GM21529 (cell line): ENCODE results near the gene RAI1.

ENCODE experiments used
- ATAC-seq: cut with Tn5 transposase; IDR thresholded peaks from one replicate; pipeline ENCODE4 v1.9.1; 2021; ENCODE audit not compliant: unreplicated experiment

The RAI1 gene

DNA sequence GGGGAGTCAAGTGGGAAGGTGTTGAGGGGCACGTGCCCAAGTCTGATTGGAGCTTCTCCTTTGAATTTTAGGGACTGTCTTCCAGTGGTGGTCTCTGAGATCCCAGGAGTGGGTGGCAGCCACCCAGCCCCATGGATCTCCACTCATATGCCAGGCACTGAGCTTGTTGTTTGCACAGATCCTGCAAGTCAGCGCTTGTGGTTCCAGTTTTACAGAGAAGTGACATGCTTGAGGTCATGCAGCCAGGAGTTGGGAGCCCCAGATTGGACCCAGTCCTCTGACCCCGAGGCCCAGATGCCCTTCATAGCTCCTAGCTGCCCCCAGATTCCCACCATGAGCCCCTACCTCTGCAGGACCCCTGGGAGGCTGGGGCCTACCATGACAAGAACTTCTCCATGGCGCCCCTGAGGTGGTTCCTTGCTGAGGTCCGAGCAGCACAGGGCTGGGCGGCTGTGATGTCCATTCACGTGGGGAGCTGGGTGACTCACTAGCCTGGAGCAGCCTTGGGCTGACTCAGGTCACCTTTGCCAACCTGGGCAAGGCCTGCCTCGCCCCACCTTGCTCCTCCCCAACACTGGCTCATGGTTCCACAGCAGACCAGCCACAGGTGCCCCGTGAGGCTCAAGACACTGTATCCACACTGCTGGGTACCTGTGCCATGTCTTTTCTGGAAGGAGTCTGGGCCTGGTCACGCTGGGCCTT lies 47.4 kb downstream of the RAI1 start:
- ATAC-seq: no peak

DNA sequence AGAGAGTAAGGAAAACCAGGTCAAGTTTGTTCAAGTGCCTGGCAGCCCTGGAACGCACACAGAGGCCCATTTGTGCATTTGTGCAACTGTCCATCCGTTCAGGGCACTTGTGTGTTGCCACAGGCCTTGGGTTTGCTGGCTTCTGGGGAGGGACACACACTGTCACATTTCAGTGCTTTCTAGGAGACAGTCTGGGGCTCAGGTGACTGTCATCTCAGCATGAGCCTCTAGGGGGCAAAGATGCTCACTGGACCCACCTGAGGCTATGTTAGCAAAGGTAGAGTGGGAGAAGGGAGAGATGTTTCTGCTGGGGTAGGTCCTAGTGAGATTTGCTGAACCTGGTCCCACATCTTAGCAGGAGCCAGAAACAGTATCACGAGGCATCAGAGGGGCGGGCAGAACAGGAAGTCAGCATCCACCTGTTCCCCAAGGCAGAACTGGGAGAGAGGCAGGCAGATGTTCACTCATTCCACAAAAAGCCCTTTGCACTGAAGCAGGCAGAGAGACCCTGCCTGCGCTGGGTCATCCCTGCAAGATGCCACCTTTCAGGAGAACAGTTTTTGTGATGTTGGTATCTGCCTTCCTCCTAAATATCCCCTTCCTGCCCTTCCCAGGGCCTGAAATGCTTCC lies 48.5 kb downstream of the RAI1 start:
- ATAC-seq: peak; percentile 53

- ATAC-seq: no peak
Observed at GRCh38 chr17:17730250-17730935, 49.1 kb downstream of the RAI1 start.

- ATAC-seq: no peak
Observed at GRCh38 chr17:17732444-17732843, 51.2 kb downstream of the RAI1 start.

DNA sequence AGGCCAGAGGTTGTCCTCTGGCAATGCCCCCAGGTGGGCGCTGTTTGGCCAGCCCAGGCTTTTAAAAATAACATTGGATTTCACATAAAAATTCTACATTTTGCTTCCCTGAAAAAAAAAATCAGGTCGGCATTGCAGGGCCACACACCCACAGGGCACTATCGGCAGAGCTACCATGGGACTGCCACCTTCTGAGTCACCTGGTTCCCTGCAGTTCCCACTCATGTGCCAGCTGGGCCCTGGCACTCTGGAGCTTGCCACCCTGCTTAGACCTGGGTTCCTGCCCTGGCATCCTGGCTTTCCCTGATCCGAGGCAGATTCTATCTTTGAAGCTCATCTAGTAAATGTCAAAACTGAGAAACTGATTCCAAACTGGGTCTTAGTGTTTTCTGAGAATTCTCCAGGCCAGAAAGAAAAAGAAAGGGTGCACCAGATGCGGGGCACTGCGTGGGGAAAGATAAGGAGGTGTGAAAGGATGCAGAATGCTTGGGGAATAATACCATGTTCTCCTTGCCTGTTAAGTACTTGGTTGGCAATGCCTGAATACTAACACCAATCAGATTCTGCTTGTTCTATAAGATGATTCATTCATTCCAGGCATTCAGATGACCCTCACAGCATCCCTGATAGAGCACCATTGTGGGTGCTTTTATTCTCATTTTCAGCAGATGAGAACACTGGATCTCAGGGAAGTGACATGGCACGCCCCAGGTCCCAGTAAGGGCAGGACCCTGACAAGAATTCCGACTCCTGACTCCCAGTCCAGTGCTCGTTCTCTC lies 51.8 kb downstream of the RAI1 start:
- no peak for ATAC-seq

DNA sequence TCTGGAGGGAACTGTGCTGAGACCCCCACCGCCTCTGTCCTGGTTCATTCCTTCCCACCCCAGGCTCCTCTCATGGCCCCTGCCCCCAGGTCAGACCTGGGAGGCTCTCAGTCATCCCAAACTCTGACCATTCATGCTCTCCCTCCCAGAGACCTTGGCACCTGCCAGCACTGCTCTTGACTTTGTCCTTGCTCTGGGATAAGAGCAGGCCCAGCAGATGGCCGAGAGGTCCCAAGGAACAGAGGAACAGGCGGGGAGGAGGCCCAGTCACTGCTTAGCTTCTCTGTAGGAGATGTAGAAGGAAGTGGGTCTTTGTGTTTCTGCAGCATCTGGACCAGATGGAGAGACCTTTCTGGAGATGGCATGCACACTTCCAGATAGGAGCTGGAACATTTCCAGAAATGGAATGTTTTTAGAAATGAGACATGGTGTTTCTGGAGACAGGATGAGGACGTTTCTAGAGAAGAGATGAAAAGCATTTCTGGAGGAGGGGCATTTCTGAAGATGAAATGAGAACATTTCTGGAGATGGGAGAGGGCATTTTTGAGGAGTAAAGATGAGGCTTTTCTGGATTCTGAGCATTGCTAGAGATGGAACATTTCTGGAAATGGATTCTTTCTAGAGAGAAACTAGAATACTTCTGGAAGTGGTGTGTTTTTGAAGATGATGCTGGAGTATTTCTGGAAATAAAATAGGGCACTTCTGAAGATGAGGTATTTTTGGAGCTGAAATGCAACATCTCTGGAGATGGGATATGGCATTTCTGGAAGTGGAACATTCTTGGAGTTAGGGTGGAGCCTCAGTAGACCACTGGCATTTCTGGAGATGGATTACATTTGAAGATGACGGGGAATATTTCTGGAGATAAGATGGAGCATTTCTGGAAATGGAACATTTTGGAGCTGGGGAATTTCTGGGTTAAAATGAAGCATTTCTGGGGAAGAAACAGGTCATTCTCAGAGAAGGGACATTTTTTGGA lies 55.2 kb downstream of the RAI1 start:
- ATAC-seq: no peak

DNA sequence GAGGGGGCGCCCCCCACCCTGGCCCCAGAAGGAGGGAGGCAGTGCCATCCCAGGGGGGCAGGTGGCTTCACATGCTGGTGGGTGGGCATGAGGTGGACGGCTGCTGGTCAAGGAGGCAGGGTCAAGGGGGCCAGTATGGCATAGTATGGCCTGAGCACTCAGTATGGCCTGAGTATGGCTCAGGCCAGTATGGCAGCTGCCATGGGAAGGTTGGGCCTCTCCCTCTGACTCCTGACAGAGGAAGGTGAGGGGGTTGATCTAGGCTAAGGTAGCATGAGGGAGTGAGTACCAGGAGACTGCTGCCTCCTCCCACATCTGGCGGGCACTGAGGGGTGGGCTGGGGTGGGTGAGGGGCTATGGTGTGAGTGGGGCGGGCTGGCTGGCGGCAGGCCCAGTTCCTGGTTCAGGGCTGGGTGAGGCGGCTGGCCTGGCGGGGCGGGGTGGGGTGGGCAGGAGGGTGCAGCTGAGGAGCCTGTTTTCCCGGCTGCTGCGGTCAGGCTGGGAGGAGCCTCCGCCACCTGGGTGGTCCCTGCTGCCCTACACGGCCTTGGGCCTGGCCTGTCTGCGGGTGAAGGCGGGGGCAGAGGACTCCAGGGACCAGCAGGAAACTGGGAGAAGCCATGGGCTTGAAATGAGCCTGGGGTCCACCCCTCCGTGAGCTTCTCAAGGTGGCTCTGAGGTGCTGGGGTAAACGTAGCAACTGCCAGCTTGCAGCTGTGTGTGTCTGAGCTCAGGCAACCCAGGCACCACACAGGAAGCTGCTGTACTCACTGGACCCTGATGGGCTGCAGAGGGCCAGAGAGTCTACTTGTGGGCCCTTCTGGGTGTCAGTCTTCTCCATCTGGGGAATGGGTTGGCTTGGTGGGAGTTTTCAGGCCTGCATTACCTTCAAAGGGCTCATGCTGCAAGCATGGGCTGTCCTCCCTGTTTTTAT lies 57.0 kb downstream of the RAI1 start:
- ATAC-seq: no peak

DNA sequence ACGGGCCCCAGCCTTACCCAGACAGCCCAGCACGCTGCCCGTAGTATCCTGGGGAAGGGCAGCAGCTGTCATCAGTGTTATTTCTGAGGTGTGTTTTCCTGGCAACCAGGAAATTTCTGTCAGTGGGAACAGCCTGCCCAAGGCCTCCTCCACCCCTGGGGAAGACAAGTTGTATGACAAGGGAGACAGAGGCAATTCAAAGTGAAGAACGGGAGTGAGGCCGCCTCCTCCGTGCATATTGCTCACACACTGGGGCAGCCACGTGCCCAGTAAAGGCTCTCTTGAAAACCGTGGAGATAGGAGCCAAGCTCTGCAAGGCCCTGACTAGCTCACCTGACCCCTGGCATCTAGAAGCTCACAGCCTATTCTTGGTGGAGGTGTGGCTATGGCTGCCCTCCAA lies 57.6 kb downstream of the RAI1 start:
- ATAC-seq: no peak

- ATAC-seq: no peak
Observed at GRCh38 chr17:17739388-17740066, 58.3 kb downstream of the RAI1 start.

GRCh38 chr17:17740615-17741348 lies 59.5 kb downstream of the RAI1 start:
- no peak for ATAC-seq

GRCh38 chr17:17741349-17742023 lies 60.2 kb downstream of the RAI1 start:
- no peak for ATAC-seq

GRCh38 chr17:17742133-17742621 lies 60.9 kb downstream of the RAI1 start:
- no peak for ATAC-seq

GRCh38 chr17:17742688-17743390 lies 61.6 kb downstream of the RAI1 start:
- ATAC-seq: no peak

- ATAC-seq: no peak
Observed at GRCh38 chr17:17743391-17744112, 62.3 kb downstream of the RAI1 start.

DNA sequence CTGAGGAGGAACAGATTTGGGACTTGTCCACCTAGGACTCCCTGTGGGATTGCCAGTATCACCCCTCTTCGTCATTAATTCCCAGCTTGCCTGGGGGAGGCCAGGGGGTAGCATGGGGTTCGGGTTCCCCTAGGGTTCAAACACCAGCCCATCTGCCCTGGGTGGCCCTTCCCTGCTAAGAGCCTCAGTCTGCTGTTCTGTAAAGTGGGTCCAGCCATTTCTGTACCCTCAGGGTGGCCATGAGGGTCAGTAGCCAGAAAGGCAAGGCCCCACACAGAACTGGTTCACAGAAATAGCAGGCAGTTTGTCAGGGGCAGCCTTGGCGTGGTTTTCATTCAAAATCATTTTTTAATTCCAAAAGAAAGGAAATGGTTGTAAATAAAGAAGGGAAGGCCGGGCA lies 62.9 kb downstream of the RAI1 start:
- no peak for ATAC-seq
